Stimulated activated CD4-positive, alpha-beta T cell treated with anti-CD3 and anti-CD28 coated beads, TNF-alpha, amount 100 ng/mL, for 24 hours (primary cell): ENCODE data around the gene AMFR.

Source experiments
- DNase-seq, 3 experiments: peaks; one replicate each; pipeline ENCODE4 v3.0.0-alpha.2; 2020; ENCODE audit warnings: low read depth in 3 of 3

The AMFR gene

DNA sequence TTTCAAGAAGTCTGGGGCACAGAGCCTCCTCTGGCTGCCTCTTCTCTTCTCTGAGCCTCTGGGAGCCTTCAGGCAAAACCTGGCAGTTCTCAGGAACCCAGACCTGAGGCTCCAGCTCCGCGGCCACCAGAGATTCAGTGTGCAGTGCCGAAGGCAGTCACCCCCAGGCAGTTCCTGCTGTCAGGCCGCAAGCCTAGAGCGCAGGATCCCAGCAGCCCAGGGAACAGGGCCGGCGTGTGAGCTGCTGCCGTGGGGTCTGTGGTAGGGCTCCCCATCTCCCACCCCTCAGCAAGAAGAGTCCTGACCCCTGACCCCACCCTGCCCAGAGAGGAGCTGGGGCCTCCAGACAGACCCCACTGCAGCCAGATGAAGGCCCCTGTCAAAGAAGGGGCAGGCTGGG lies 78.2 kb downstream of the AMFR start:
- no peak for DNase-seq

- DNase-seq: no peak
Observed at GRCh38 chr16:56346131-56346890, 79.0 kb downstream of the AMFR start.

- DNase-seq: no peak
Observed at GRCh38 chr16:56345406-56346050, 79.8 kb downstream of the AMFR start.

DNA sequence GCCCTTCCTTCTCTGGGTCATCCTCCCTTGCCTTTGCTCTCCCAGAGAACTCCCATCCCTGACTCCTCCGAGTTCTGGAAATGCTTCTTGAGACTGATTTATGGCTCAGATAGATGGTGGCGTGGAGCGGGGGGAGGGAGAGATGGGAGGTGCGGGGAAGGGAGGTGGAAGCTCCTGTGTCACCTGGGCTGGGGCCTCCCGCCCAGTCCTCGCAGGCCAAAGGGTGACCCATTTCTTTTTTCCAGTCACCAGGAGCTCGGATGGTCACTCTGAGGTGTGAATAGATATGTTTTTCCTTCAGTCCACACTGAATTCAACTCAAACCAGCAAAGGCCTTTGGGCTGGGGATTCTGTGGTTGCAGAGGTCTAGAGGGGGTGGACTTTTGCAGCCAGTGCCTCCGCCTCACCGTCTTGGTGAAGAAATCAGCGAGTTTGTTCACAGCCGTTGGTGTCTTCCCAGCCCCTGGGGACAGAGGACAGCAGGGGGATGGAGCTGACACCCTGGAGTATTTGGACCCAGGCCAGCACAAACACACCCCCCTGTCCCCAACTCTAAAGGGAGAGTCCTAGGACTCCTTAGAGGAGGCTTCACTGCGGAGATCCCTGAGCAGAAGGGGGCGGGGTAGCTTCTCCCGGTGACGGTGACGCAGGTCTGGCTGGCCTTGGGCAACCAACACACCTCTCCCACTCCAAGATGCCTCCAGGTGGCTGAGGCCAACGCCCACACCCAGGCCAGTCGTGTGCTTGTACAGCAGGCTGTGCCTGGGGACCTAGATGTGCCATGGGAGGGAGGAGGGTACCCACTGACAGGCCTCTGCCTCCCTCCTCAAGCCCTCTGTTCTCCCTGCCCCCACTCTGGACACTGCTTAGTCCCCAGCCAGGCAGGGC lies 80.6 kb downstream of the AMFR start:
- no peak for DNase-seq

- no peak for DNase-seq
Observed at GRCh38 chr16:56343661-56344517, 81.5 kb downstream of the AMFR start.

GRCh38 chr16:56341656-56342399 lies 83.5 kb downstream of the AMFR start:
- no peak for DNase-seq

- no peak for DNase-seq
Observed at GRCh38 chr16:56340864-56341365, 84.4 kb downstream of the AMFR start.

DNA sequence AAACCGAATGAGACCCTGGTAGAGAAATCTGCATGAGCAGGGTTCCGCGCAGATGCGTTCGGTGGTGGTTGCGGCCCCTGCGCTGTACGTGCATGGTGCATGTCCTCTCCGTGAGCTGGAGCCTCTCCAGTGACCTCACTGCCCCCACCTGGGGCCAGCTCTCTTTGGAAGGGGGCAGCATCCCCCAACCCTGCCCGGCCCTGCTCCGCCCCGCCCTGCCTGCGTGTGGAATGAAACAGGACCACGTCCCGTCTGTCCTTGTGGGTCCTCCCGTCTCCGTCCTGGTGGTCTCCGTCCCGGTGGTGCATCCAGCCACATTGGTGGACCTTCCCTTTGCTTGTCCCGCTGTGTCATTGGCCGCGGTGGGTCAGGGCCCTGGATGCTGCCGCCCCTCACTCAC lies 84.9 kb downstream of the AMFR start:
- no peak for DNase-seq

- no peak for DNase-seq
Observed at GRCh38 chr16:56339431-56340195, 85.7 kb downstream of the AMFR start.

GRCh38 chr16:56338566-56339318 lies 86.6 kb downstream of the AMFR start:
- DNase-seq: no peak

DNA sequence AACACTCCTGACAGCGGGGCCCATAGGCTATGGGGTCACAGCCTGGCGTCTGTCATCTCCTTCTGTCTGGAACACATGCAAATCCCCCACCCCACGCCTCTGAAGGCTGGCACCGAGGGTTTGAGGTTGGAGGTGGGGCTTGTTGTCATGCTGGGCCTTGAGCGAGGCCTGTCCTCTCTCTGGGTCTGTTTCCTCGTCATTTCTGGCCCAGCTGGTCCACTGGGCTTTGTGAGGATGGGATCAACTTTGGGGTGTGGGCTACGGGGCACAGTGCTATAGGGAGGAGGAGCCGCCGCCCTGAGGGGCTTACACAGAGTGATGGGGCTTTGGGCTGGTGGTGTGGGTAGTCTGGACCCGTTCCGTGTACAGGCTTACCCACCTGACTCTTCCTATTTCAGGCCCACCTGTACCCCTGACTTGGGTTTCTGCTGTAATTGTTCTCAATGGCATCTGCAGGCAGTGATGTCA lies 87.5 kb downstream of the AMFR start:
- DNase-seq: no peak

DNA sequence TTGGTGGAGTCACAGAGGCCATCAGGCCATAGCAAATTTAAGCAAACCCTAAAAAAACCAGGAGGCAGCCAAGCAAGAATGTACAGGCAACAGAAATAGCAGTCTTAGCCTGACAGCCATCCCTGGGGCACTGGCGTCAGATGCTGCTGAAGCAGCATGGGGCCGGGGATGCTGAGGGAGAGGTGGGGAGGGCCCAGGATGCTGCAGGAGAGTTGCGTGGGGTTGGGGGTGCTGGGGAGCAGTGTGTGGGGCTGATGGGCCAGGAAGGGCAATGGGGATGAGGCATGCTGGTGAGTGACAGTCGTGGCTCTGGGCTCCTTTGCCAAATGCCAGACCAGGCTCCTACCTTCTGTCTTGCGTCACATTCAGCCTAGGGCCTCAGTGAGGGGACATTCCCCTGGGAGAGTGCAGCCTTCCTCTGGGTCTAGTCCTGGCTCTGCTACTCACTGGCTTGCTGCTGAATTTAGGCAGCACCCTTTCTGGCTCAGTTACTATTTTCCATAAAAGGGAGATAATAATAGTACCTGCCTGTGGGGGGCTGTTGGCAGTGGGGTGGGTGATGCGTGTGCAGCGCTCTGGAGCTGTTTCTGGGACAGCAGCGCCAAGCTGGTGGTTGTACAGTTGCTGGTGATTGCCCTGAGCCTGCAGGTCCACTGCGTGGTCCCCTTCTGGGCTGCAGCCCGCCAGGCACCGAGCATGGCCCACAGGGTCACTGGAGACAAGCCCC lies 88.1 kb downstream of the AMFR start:
- no peak for DNase-seq

DNA sequence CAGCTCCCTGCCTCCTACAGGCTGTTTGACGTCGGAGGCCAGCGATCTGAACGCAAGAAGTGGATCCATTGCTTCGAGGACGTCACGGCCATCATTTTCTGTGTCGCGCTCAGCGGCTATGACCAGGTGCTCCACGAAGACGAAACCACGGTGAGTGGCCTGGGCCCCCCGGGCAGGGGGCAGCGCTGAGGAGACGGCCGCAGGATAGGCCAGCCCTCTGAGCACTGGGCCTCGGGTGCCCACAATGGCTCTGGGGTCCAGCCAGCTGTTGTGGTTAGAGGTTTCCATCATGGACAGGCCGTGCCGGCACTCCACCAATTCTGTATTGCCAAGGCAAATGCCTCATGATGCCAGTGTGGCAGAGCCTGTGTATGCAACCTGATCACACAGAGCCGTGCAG lies 88.6 kb downstream of the AMFR start:
- DNase-seq: no peak

DNA sequence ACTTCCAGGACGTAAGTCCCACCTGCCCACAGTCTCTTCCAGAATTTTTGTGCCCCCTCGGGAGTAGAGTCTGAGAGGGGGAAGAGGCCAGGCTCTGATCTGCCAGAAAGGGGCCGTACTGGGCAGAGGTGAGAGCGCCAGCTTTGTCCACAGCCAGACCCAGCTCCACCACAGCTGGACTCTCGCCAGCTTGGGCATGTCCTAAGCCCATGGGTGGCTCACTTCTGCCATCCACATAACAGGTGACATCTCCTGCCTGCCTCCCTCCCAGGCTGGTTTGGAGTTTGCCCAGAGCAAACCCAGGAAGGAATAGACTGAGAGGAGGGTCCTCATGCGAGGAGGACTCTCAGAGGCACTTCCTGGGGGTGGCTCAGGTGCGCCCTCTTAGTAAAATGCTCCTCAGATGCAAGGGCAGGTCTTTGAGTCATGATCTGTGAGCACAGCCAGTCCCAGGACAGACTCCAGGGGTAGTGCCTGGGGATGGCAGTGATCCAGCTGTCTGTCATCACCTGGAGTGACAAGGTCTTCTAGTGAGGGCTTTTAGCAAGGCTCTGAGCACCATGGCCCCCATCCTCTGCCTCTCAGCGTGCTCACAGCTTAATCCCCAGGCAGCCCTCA lies 89.2 kb downstream of the AMFR start:
- DNase-seq: no peak

- no peak for DNase-seq
Observed at GRCh38 chr16:56334761-56335160, 90.6 kb downstream of the AMFR start.

GRCh38 chr16:56332464-56333079 lies 92.8 kb downstream of the AMFR start:
- DNase-seq: no peak

DNA sequence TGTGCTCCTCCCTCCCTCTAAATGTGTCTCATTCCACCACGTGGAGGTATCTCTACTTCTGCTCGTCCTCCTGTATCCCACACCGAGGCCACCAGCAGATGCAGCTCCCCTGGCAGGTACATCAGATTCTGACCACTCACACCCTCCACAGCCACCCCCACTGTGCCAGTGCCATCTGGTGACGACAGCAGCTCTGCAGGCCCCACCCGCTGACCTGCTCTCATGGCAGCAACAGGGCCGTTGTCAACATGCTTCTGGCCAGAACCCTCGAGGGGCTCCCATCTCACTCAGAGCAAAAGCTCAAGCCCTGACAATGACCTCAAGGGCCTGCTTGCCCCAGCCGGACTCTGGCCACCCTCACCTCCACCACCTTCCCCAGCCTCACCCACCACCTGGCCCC lies 93.4 kb downstream of the AMFR start:
- no peak for DNase-seq
